Measurements from ENCODE around the gene SERPINA5. TPM values are rescaled to one million over a fixed set of nuclear protein-coding genes. Genes with fewer than 3 reads are reported as not detected.
"Not testable (repeated sequence)": the region's sequence is repeated elsewhere in the genome, so short reads cannot be mapped to it uniquely, and the experiment has no call there.

Gene SERPINA5
- polyA plus RNA-seq, 3 donors = 13.2 to 15.2 (median 13.3) TPM

- no peak for DNase-seq (ENCODE audit: low read depth in 3 of 3, low spot score in 2 of 3)
Measured at GRCh38 chr14:94598816-94599655, 17.8 kb downstream of the SERPINA5 start.

- no peak for DNase-seq (ENCODE audit: low read depth in 3 of 3, low spot score in 2 of 3)
Measured at GRCh38 chr14:94599656-94600004, 18.4 kb downstream of the SERPINA5 start.

DNA sequence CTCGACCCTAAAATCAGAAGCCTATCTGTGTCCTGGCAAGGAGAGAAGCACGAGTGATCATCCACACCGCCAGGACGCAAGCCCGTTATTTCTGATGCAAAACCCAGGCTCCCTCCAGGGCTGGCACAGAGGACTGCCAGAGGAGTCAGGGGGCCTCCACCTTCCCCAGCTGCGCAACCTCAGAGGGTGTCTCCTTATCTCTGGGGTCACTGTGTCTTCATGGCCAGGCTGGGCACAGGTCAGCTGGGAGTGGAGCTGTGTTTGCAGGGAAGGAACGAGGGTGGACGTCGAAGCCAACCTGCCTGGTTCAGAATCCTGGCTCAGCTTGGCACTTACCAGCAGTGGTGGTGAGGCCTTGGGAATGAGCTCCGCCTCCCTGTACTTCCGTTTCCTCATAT lies 18.9 kb downstream of the SERPINA5 start:
- no peak for DNase-seq (ENCODE audit: low read depth in 3 of 3, low spot score in 2 of 3)

DNA sequence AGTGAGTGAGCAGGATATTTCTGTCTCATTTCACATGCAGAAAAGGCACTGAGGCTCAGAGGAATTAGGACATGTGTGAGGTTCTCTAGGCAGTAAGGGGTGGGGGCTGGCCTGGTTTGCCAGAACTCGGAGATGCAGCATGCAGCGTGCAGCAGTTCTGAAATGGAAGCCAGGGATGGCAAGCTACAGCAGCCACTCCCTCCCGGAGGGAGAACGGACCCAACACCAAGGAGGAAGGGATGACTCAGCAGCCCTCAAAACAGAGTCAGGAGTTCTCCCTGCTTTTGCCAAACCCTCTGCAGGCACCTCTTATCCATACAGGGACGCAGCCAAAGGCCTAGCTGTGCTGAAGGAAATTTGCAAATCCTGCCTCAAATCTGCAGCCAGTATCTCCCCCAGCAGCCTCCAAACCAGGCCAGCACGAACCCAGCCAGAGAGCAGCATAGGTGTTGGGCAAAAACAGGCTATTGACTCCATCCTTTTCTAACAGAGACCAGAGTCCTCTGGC lies 20.7 kb downstream of the SERPINA5 start:
- no peak for DNase-seq (ENCODE audit: low read depth in 3 of 3, low spot score in 2 of 3)

DNA sequence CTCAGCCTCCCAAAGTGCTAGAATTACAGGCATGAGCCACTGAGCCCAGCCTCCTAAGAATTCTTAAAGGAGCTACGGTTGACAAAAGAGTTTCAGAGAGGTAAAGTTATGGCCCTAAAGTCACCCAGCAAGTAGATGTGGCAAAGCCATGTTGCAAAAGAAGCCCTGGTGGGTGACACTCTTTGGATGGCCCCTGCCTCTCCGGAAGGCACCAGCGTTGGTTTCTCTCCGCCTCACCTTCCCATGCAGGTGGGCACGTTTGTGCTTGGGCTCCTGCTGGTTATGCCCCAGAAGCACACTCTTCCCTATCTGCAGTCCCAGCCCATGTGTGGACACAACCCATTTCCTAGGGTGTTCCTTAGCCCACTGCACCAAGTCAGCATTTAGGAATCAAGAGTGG lies 21.5 kb downstream of the SERPINA5 start:
- no peak for DNase-seq (ENCODE audit: low read depth in 3 of 3, low spot score in 2 of 3)

DNA sequence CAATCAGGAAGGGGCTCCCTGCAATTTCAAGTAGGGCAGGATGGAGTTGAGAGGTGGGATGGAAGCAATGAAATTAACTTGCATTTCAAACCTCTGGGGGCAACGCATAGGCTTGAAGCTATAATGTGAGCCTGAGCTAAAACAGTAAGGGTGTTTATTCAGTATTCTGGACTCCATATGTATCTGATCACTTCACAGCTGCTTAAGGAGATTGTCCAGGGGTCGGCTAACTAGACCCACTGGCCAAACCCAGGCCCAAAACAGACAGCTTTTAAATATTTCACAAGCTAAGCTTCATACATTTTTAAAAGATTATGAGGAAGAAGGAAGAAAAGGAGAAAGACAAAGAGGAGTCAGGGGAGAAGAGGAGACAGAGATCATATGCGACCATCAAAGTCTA lies 24.1 kb downstream of the SERPINA5 start:
- no peak for DNase-seq (ENCODE audit: low read depth in 3 of 3, low spot score in 2 of 3)

DNA sequence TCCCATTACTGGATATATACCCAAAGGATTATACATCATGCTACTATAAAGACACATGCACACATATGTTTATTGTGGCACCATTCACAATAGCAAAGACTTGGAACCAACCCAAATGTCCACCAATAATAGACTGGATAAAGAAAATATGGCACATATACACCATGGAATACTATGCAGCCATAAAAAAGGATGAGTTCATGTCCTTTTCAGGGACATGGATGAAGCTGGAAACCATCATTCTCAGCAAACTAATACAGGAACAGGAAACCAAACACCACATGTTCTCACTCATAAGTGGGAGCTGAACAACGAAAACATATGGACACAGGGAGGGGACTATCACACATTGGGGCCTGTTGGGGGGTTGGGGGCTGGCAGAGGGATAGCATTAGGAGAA lies 27.7 kb downstream of the SERPINA5 start:
- DNase-seq (ENCODE audit: low read depth in 3 of 3, low spot score in 2 of 3) = not testable (repeated sequence)

GRCh38 chr14:94611179-94611578 lies 30.0 kb downstream of the SERPINA5 start:
- DNase-seq (ENCODE audit: low read depth in 3 of 3, low spot score in 2 of 3) = no peak

GRCh38 chr14:94612174-94612573 lies 30.9 kb downstream of the SERPINA5 start, which contains the start of gene SERPINA3:
TSS of gene SERPINA3 (plus strand) at chr14:94612391. CDS start at chr14:94614442, 2,051 bp downstream.
- DNase-seq (ENCODE audit: low read depth in 3 of 3, low spot score in 2 of 3) = no peak

GRCh38 chr14:94612580-94613554 lies 31.6 kb downstream of the SERPINA5 start:
- no peak for DNase-seq (ENCODE audit: low read depth in 3 of 3, low spot score in 2 of 3)

GRCh38 chr14:94613720-94614644 lies 32.8 kb downstream of the SERPINA5 start:
- DNase-seq (ENCODE audit: low read depth in 3 of 3, low spot score in 2 of 3) = no peak

- no peak for DNase-seq (ENCODE audit: low read depth in 3 of 3, low spot score in 2 of 3)
Measured at GRCh38 chr14:94614802-94615201, 33.6 kb downstream of the SERPINA5 start.

DNA sequence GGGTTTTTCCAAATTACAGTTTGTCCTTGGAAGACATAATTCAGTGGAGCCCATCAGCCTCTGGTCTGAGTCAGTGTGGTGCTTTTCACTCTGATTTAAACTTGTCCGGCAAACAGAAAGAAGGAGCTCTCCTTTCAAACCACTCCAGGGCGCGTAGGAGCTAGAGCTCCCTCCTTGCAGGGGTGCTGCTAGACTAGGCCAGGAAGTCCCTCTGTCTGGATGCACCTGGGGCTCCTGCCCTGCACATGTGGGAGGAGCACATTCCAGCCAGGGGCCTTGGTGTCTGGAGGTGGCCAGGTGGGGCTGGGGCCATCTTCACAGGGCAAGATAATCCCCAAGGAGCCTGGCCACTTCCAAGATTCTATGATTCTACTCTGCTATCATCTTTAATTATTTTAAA lies 34.0 kb downstream of the SERPINA5 start:
- no peak for DNase-seq (ENCODE audit: low read depth in 3 of 3, low spot score in 2 of 3)

DNA sequence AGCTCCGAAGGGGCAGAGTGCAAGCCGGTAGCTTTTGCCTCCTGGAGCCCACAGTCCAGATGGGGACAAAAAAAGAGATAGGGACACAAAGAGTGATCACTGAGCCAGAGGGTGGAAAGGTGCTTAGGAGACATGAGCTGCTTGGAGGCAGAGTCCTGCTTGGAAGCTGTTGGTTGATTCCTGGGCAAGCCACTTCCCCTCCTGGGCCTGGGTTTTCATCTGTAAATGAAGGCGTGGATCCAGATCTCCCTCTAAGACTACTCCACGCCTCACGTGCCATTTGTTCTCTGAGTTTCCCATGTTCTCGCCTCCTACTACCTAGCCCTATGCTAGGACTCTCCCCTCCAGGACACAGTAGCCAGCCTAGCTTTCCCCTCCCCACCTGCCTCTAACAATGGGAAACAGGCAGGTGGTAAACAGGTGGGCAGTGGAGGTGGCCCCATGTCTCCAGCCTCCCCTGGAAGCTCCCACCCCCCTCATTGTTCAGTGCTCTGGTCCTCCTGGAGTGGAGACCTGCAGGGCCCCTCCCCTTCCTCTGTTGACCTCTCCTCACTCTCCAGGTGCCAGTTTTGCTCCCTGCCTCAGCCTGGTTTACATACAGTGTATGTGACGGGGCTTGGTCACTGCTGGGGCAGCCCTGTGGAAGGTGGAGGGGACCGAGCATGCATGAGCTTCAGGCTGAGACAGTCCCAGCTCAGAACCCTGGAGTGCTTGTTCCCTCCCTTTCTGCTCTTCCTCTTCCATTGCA lies 34.8 kb downstream of the SERPINA5 start:
- DNase-seq (ENCODE audit: low read depth in 3 of 3, low spot score in 2 of 3) = no peak

DNA sequence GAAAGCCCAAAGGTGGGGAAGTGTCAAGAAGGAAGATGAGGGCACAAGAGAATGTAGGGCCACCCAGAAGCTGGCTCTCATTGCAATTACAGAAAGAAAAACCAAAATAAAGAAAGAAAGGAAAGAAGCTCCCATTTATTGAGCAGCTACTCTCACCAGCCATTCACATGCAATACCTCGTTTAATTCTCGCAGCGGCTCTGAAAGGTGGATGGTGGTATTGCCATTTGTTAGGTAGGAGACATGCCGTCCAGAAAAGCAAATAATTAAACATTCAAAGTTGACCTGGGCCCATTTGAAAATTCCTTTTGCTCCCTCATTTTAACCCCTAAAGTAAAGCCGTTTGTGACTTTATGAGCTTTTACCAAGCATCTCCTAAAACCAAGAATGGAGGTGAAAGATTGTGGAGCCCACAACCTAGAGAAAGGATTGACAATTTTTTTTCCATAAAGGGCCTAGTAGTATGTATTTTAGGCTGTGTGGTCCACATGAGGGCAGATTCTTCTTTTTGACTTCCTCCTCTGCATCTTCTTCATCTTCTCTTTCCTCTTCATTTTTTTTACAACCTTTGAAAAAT lies 36.2 kb downstream of the SERPINA5 start:
- DNase-seq (ENCODE audit: low read depth in 3 of 3, low spot score in 2 of 3) = no peak

GRCh38 chr14:94617988-94618822 lies 37.0 kb downstream of the SERPINA5 start:
- DNase-seq (ENCODE audit: low read depth in 3 of 3, low spot score in 2 of 3) = no peak

DNA sequence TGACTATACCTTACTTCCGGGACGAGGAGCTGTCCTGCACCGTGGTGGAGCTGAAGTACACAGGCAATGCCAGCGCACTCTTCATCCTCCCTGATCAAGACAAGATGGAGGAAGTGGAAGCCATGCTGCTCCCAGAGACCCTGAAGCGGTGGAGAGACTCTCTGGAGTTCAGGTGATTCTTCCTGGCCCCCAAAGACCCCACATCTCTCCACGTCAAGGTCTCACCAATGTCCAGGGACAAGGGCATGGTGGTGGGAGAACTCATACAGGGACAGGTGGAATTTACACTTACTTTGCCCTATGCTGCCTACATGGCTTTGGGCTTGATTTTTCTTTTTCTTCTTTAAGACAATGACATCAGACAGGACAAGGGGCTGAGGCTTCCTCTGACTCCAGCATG lies 38.1 kb downstream of the SERPINA5 start:
- no peak for DNase-seq (ENCODE audit: low read depth in 3 of 3, low spot score in 2 of 3)

GRCh38 chr14:94620597-94620996 lies 39.4 kb downstream of the SERPINA5 start:
- no peak for DNase-seq (ENCODE audit: low read depth in 3 of 3, low spot score in 2 of 3)
